ENCODE results near the gene SLCO3A1.
A peak's percentile ranks its signal among the peaks of the same experiment; 100 is the strongest.

Gene SLCO3A1

DNA sequence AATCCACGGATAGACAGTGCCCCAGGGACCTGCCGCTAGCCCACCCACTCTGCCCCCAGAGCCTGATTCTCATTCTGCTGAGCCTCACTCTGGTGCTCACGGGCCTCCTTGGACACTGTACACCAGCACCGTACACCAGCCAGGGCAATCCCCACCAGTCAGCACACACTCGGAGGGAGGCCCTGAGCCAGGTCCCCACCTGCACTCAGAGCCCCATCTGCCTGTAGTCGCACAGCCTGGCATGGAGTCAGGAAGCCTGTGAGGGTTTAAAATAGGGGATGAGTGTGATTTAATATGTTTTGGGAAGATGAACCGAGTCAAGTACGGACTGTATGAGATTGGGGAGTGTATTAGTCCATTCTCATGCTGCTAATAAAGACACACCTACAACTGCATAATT is 223.0 kb downstream of the SLCO3A1 start:
- DNase-seq, result no peak

GRCh38 chr15:92077353-92078085 is 224.0 kb downstream of the SLCO3A1 start:
- DNase-seq, result peak; percentile 70

GRCh38 chr15:92078270-92078669 is 224.8 kb downstream of the SLCO3A1 start:
- DNase-seq, result no peak

GRCh38 chr15:92079047-92079446 is 225.5 kb downstream of the SLCO3A1 start:
- peak; percentile 46 for DNase-seq

DNA sequence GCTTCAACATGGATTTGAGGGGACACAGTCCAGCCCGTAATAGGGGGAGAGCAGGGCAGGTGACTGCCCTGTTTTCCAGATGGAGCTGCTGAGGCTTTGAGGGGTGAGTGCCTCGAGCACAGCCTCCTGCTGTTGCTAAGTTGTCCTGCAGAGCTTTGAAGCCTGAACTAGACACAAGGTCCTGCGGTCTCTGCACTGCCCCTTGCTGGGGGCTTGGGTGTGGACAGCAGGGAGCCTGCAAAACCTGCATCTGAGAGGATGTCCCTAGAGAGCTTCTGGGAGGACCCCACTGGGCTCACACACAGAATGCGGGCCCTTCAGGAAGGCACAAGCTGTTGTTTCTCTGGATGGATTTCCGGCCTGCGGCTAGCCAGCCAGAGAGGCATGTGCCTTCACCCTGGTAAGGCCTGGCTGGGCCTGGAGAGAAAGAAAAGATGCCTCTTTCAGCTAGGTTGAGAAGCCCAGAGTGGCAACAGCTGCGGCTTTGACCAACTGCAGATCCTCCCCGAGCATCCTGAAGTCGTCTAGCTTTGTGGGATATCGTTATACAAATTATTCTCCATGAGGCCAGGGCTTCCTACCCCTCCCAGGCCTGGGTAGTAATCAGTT is 226.2 kb downstream of the SLCO3A1 start:
- no peak for DNase-seq

- peak; percentile 65 for DNase-seq
Observed at GRCh38 chr15:92082006-92082843, 228.7 kb downstream of the SLCO3A1 start.

- no peak for DNase-seq
Observed at GRCh38 chr15:92083190-92083589, 229.7 kb downstream of the SLCO3A1 start.

DNA sequence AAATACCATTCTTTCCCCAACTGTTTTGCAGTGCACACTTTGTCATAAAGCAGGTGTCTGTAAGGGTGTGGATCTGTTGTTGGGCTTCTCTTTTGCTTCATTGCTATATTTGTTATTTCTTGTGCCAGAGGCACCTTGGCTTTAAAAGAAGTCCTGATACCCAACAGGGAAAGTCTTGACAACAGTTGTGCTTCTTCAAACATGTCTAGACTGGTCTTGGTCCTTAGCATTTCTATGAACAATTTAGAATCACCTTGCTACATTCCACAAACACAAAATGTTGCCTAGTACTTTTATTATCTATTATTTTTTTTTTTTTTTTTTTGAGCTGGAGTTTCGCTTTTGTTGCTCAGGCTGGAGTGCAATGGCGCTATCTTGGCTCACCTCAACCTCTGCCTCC is 233.7 kb downstream of the SLCO3A1 start:
- no peak for DNase-seq

DNA sequence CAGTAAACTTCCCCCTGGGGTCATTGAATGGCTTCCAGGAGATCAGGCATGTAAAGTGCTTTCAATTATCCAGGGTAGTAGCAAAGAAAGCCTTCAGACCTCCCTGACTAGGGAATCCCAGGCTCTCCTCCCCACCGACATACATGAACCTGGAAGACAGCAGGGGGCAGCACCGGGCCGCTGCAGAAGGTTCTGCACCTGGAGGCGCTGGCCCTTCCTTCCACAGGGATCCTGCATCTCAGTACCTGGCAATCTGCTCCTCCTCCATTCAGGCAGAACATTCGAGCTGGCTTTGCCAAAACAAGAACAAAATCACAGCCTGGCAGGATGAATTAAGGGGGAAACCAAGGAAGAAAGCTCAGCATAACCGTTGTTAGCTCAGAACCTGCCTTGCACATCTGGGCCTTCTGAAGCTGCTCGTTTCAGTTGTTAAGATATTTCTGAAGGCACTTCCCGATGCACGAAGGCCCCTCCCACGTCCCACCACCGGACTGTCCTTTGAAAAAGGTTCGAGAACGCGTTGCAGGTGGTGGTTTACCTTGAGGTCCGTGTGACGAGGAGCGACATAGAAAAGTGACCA is 237.7 kb downstream of the SLCO3A1 start:
- peak; percentile 27 for DNase-seq

GRCh38 chr15:92092289-92093105 is 239.0 kb downstream of the SLCO3A1 start:
- DNase-seq, result no peak

DNA sequence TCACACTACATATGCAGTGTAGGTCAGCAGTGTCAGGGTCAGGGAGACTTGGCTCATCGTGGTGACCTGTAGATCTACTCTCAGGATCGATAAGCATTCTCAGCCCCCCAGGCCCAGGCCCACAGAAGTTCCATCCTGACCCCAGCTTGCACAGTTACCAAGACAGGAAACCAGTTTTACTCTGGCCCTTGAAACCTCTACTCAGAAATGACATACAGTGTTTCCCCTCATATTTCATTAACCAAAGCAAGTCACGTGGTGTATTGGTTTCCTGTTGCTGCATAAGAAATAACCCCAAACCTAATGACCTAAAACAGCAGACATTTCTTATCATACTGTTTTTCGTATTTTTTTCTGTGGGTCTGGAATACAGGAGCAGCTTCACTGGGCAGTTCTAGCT is 242.2 kb downstream of the SLCO3A1 start:
- DNase-seq, result no peak

DNA sequence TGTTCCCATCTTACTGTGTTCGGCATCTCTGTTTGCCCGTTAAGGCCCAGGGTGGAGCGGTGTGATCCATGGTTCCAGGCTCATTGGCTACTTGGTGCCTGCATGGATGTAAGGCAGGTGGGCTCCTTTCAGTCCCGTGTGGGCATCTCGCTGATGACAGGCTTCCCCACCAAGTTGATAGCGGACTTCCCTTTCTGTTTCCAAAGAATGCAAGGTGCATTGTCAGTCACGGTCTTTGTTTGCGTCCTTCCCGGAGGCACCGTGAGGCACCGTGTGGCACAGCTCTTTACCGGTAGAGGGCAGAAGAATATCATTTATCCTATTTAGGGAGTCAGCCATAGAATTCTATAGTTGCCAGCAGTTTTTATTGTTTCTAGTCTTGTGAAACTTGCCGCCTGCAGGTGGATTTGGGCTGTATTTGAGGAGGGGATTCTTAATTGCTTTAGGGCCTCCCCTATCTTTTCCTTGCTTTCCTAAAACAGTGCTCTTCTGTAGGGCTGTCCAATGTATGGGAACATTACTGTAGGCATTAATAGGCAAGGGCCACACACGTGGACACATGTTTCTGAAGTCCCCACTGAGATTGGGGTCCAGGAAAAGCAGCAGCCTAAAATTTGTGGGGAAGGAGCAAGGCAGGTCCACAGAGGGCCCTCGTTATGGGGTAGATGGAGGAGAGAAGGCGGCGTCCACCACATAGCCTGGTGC is 244.1 kb downstream of the SLCO3A1 start:
- DNase-seq, result peak; percentile 50

DNA sequence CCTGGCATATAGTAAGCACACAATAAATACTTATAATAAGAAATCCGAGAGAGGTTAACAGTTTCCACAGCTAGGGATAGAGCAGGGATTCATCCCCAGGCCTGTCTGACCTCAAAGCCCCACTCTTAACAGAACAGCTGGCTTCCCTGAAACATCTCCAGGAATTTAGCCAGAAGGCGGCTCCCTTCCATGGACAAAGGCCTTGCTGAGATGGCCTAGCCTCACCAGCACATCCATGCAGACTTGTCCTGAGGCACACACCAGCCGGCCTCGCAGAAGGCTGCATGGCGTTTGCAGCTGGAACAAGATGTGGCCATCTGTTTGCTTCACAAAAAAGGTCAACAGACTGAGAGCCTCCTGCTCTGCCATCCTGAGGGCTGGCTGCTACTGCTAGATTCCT is 245.4 kb downstream of the SLCO3A1 start:
- DNase-seq, result no peak

GRCh38 chr15:92100301-92100700 is 246.8 kb downstream of the SLCO3A1 start:
- no peak for DNase-seq

GRCh38 chr15:92100751-92101150 is 247.2 kb downstream of the SLCO3A1 start:
- DNase-seq, result no peak

DNA sequence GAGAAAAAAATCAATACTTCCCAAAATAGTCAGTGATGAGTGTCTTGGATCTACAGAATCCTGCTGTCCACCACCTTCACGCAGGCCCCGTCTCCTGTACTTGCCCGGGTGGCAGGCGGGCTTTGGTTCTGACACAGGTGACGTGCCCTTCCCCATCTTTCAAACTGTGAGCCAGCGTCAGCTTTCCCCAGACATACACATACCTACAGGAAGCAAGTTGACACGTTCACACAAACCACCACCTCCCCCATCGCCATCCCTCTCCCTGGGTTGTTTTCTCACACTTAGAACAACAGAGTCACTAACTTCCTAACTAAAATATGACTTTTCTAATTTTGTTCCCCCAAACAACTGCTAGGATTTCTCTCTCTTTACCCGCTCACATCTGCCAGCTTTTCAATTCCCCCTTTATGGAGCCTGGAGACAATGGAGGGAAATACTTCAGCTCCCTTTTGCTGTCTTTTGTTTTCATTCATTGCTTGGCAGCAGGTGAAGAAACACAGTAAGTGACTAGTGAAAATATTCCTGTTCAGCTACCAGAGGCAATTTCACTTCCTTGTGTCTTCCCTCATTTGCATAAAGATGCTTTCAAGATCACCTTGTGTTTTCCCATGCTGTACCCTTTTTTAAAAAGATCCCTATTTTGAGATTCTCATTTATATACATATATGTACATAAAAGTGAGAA is 248.3 kb downstream of the SLCO3A1 start:
- DNase-seq, result peak; percentile 26

- no peak for DNase-seq
Observed at GRCh38 chr15:92102395-92102755, 248.9 kb downstream of the SLCO3A1 start.

DNA sequence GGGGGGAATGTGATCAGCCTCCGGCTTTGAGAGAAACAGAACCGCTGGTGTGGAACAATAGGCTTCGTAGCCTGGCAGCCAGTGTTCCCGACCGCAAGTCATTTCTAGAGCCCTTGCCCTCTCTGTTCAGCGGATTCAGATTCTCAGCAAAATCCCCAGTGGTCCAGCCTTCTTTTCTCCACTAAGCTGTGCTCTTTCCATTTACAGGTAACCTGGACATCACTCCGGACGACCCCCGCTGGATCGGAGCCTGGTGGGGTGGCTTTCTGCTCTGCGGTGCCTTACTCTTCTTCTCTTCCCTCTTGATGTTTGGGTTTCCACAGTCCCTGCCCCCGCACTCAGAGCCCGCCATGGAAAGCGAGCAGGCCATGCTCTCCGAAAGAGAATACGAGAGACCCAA is 250.6 kb downstream of the SLCO3A1 start:
- DNase-seq, result no peak

DNA sequence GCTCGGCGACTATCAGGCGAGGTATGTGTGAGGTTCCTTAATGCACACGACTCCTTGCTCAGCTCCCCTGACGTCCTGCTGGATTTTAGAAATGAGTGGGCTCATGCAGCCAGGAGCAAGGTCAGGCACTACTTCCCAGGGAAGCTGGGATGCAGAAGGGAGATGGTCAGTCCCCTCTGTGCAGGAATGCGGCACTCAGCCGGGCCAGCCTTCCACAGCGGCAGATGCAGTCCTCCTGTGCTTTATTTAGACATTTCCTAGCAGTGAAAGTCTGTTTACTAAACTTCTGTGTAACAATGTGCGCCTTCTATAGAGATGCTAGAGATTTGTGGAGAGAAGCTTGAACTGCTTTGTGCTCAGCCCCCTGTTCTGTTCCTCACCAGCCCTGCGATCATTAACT is 252.1 kb downstream of the SLCO3A1 start:
- no peak for DNase-seq

DNA sequence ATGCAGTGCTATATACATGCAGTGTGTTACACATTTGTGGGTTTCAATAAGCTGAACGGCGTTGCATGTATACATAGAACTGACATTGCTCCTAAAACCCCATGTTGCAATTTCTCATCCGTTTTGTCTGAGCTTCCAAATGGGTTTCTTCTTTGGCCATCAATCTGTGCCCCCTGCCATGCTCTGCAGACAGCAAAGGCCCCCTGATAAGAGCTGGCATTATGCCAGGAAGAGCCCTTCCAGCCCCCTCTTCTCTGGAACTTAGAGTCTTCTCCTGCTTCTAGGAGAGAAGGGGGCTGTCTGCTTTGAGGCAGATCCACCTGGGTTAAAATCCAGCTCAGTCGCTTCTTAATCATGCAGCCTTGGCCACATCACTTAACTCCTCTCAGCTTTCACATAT is 254.0 kb downstream of the SLCO3A1 start:
- no peak for DNase-seq

GRCh38 chr15:92109191-92109873 is 255.8 kb downstream of the SLCO3A1 start:
- DNase-seq, result no peak

Data from CD4-positive, alpha-beta T cell treated with Interleukin-17A for 4 hours (primary cell).